Thyroid gland (tissue), 4 donors: ENCODE measurements around the gene ABHD2. TPM values are rescaled to one million over a fixed set of nuclear protein-coding genes. Genes with fewer than 3 reads are reported as not detected.

Experiments used
- DNase-seq, 2 donors: peaks; one replicate each; pipeline ENCODE4 v3.0.0-alpha.2; 2019
- H3K27ac ChIP-seq, 3 donors: fragments of 200-600 bp; sonication (generic); 1 replicate in 2 of 3; 2 replicates in 1 of 3; pipeline ENCODE4 v1.5.1; 2016 to 2019; ENCODE audit warnings: mild to moderate bottlenecking in 1 of 3, moderate library complexity in 1 of 3
- H3K27me3 ChIP-seq: fragments of 200-600 bp; sonication (generic); one replicate; pipeline ENCODE4 v1.5.1; 2019
- H3K36me3 ChIP-seq, 2 donors: fragments of 200-600 bp; sonication (generic); one replicate each; pipeline ENCODE4 v1.5.1; 2016 to 2019
- H3K4me1 ChIP-seq, 2 donors: fragments of 200-600 bp; sonication (generic); one replicate each; pipeline ENCODE4 v1.5.1; 2017 to 2019
- H3K4me3 ChIP-seq, 3 donors: fragments of 200-600 bp; sonication (generic); replicated peaks in 1 of 3; 1 replicate in 2 of 3; 2 replicates in 1 of 3; pipeline ENCODE4 v1.5.1; 2016; ENCODE audit warnings: mild to moderate bottlenecking in 1 of 3
- H3K9me3 ChIP-seq: fragments of 200-600 bp; sonication (generic); one replicate; pipeline ENCODE4 v1.5.1; 2017
- POLR2A ChIP-seq, 2 donors: fragments of 450-650 bp; IDR thresholded peaks; one replicate each; pipeline ENCODE4 v1.6.1; 2017; ENCODE audit warnings: antibody characterized with exemption in 2 of 2, mild to moderate bottlenecking in 2 of 2, moderate library complexity in 1 of 2
- WGBS, 2 donors: methylation state at CpG; one replicate each; pipeline ENCODE4 v1.1.5; 2017; 5-methylcytosine and 5-hydroxymethylcytosine counted together
- intact Hi-C: fragments of 100-400 bp; cut with DNase I; formaldehyde crosslinking; loops from one replicate; pipeline ENCODE4 v1.15.1; 2023
- total RNA-seq, 4 donors: library from RNA; depleted of rRNA; stranded (reverse); fragments of >200 nt; gene quantifications; one replicate each; pipeline ENCODE4 v1.2.3, GENCODE V29; 2016
- TF ChIP-seq, protein P1 (sequence below), 6 experiments: fragments of 200-600 bp in 3 of 6; fragments of 450-650 bp in 3 of 6; sonication (generic) in 3 of 6; IDR thresholded peaks; one replicate each; pipeline ENCODE4 v1.5.1; 2016 to 2019; ENCODE audit warnings: antibody characterized with exemption in 6 of 6, mild to moderate bottlenecking in 2 of 6, inconsistent platforms in 1 of 6, moderate library complexity in 1 of 6

Gene ABHD2
- total RNA-seq, 4 donors from 2014 or later = 52.0 to 74.4 (median 66.2) TPM

DNA sequence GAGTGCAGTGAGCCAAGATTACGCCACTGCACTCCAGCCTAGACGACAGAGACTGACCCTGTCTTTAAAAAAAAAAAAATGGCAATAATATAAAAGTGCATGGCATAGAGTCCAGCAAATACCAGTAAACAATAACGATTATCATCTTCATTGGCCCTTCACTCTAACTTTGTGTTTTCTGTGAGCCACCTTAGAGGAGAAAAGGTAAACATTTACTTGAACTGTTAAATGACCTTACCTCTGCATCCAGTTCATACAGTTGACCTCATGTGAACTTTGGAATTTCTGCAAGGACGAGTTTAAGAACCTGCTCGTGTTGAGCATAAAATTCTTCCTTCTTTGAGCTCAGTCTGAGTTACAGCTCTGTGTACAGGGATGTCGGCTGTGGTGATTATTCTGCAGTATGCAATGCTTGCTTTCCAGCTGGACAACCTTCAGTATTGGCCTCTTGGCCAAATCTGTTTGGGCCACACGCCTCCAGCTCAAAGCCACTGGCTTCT lies 76.5 kb downstream of the ABHD2 start:
- intact Hi-C loops = no loop called here
- Histone ChIP-seq H3K4me1 (peaks cover 31 to 41% of the 10 kb centered on the region in 2 donors), H3K4me3 (no peak overlapping the region), H3K27me3 (no peaks in the 10 kb centered on the region), H3K27ac (peak overlapping the region; percentile 10 to 78 (median 49)), H3K9me3 (no peaks in the 10 kb centered on the region), H3K36me3 (no peaks in the 10 kb centered on the region)
- WGBS, 2 donors = 37 to 43% methylated on average over 7 of the region's 7 CpGs
- DNase-seq = peak in 1 of 2 donors; percentile 13
- TF ChIP-seq, protein P1, sequence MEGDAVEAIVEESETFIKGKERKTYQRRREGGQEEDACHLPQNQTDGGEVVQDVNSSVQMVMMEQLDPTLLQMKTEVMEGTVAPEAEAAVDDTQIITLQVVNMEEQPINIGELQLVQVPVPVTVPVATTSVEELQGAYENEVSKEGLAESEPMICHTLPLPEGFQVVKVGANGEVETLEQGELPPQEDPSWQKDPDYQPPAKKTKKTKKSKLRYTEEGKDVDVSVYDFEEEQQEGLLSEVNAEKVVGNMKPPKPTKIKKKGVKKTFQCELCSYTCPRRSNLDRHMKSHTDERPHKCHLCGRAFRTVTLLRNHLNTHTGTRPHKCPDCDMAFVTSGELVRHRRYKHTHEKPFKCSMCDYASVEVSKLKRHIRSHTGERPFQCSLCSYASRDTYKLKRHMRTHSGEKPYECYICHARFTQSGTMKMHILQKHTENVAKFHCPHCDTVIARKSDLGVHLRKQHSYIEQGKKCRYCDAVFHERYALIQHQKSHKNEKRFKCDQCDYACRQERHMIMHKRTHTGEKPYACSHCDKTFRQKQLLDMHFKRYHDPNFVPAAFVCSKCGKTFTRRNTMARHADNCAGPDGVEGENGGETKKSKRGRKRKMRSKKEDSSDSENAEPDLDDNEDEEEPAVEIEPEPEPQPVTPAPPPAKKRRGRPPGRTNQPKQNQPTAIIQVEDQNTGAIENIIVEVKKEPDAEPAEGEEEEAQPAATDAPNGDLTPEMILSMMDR (IDR thresholded peaks at IDR 0.05) = no peak
- no peak for TF ChIP-seq POLR2A (IDR thresholded peaks at IDR 0.05)

DNA sequence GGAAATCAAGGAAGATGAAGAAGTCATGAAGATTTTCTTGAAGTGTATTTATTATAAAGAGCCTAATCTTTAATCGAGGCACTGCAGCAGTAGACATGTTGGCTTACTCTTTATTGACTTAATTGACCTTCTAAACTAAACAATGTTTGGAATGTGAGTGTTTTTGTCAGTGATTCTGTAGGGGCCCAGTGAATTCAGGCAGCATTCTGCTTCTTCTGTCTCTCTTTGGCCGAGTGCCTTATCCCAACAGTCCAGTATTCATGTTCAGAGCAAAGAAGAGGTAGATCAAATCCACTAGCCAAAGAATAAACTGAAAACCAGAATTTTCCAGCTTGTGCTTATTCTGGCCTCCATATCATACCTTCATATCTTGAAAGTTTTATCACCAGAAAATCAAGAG lies 77.4 kb downstream of the ABHD2 start:
- Histone ChIP-seq H3K27ac (peak overlapping the region; percentile 10 to 78 (median 49)), H3K27me3 (no peaks in the 10 kb centered on the region), H3K9me3 (no peaks in the 10 kb centered on the region), H3K4me1 (peaks cover 31 to 41% of the 10 kb centered on the region in 2 donors), H3K36me3 (no peaks in the 10 kb centered on the region), H3K4me3 (no peak overlapping the region)
- peak; percentile 25 to 37 for DNase-seq
- TF ChIP-seq, protein P1 (IDR thresholded peaks at IDR 0.05) = no peak
- TF ChIP-seq POLR2A (IDR thresholded peaks at IDR 0.05) = no peak
- WGBS, 2 donors = 11 to 21% methylated on average over 2 of the region's 2 CpGs
- intact Hi-C loops = no loop called here

DNA sequence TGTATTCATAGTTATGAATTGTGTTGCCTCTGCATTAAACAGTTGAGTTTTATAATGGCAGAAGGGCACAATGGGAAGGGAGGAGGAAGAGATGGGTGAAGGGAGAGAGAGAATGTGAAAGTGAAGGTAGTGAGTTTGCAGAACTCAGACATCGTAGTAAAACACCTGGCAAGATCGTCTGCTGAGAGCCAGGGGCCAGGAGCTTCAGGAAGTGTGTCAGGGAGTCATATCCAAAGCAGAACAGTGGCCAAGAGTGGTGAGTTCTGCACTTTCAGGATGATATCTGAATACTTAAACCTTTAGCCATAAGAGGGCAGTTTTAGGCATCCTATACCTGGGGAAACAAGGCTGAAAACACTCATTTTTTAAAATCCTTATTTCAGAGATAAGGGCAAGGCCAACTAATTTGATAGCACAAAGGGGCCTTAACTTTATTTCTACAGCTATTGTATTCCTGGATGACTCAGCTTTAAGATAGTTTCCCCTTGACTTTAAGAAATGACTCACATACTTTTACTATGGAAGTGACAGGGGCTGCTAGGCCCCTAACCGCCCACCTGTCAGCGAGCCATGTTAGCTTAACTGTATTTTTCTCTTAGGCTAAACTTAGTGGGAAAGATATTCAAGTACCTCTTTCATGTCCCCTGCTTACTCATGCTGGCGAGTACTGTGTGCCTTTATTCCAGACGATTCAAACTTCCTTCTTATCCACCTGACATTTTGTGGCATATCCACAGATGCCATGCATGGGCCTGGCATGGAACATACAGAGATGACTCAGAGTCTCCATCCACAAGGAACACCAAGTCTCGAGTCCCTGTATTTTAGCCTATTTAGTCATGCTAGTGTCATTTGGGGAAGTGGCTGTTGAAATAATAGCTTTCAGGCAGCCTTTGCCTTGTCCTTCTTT lies 79.3 kb downstream of the ABHD2 start:
- Histone ChIP-seq H3K4me1 (peaks cover 37 to 41% of the 10 kb centered on the region in 2 donors), H3K27me3 (no peaks in the 10 kb centered on the region), H3K27ac (peak overlapping the region in 2 of 3 donors; percentile 68 to 78), H3K36me3 (no peaks in the 10 kb centered on the region), H3K9me3 (no peaks in the 10 kb centered on the region), H3K4me3 (no peak overlapping the region)
- 36 to 59% methylated on average over 7 of the region's 7 CpGs for WGBS, 2 donors
- no peak for TF ChIP-seq POLR2A (IDR thresholded peaks at IDR 0.05)
- TF ChIP-seq, protein P1 (IDR thresholded peaks at IDR 0.05) = no peak
- peak; percentile 14 to 17 for DNase-seq
- intact Hi-C loops = no loop called here

DNA sequence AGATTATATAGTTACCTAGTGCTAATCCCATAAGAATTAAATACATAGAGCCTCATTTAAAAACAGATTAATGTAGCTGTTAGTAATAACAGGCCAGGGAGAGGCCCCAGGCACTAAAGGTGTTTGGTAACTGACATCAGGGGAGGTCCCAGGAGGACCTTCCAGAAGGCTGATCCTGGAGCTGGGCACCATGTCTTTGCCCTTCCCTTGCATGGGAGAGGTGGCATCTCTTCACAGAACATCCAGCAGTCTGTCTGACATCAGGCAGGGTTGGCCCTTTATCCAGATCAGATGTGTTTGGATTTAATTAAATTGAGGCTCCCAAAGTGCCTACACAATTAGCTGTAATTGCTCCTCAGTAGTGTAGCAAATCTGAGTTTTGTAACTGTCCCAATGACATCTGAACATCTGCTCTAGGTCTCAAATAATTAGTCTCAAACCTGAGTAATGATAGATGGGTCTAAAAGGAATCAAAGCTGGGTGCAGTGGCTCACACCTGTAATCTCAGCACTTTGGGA lies 80.1 kb downstream of the ABHD2 start:
- Histone ChIP-seq H3K27ac (peak overlapping the region in 2 of 3 donors; percentile 68 to 78), H3K4me3 (no peak overlapping the region), H3K36me3 (no peaks in the 10 kb centered on the region), H3K9me3 (no peaks in the 10 kb centered on the region), H3K27me3 (no peaks in the 10 kb centered on the region), H3K4me1 (peaks cover 37 to 42% of the 10 kb centered on the region in 2 donors)
- DNase-seq = no peak
- TF ChIP-seq POLR2A (IDR thresholded peaks at IDR 0.05) = no peak
- TF ChIP-seq, protein P1 (IDR thresholded peaks at IDR 0.05) = no peak
- intact Hi-C loops = no loop called here

DNA sequence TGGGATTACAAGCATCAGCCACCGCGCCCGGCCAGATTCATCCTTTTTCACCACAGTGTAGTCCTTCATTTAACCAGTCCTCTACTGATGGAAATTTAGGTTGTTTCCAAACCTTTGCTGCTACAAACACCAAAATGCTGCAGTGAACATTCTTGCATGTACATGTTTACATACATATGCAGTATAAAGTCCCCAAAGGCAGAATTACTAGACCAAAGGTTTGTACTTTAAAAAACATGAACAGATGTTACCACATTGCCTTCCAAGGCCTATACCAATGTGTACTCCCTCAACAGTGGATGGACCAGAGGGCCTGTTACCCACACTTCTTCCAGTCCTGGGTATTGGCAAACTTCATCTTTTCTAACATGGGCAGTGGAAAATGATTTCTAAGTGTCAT lies 82.1 kb downstream of the ABHD2 start:
- 93 to 94% methylated on average over 3 of the region's 3 CpGs for WGBS, 2 donors
- no peak for DNase-seq
- H3K9me3 ChIP-seq = no peaks in the 10 kb centered on the region
- intact Hi-C loops = loop anchor here (5.0 kb wide), 1 partner anchor 33 kb away; no protein-coding TSS in a partner anchor
- no peaks in the 10 kb centered on the region for H3K36me3 ChIP-seq
- H3K4me3 ChIP-seq = no peak overlapping the region
- H3K4me1 ChIP-seq = peaks cover 28 to 36% of the 10 kb centered on the region in 2 donors
- TF ChIP-seq, protein P1 (IDR thresholded peaks at IDR 0.05) = no peak
- TF ChIP-seq POLR2A (IDR thresholded peaks at IDR 0.05) = no peak
- H3K27ac ChIP-seq = no peak overlapping the region
- no peaks in the 10 kb centered on the region for H3K27me3 ChIP-seq
